Psoas muscle (tissue), 8 donors: Measurements from ENCODE around the gene ELOVL7. TPM values are rescaled to one million over a fixed set of nuclear protein-coding genes. Genes with fewer than 3 reads are reported as not detected.

Experiments
- ATAC-seq, 4 donors: fragments of 200-7000 bp; cut with Tn5 transposase; one replicate each; pipeline ENCODE4 v1.9.1; 2020; ENCODE audit warnings: moderate library complexity in 3 of 4, mild to moderate bottlenecking in 2 of 4
- DNase-seq, 2 donors: peaks; one replicate each; pipeline ENCODE4 v3.0.0-alpha.2; 2020
- H3K27ac ChIP-seq: fragments of 200-600 bp; one replicate; pipeline ENCODE4 v1.8.0; 2022
- H3K27me3 ChIP-seq, 3 donors: fragments of 200-600 bp in 1 of 3; one replicate each; pipeline versions ENCODE4 v1.6.1 to v1.8.0; 2013 to 2022; ENCODE audit warnings: low read length in 2 of 3, mild to moderate bottlenecking in 2 of 3, moderate library complexity in 1 of 3; ENCODE audit not compliant: insufficient read depth in 3 of 3
- H3K36me3 ChIP-seq, 2 donors: fragments of 200-600 bp in 1 of 2; one replicate each; pipeline versions ENCODE4 v1.6.1 to v1.8.0; 2013 to 2022; ENCODE audit warnings: low read depth in 1 of 2, mild to moderate bottlenecking in 1 of 2, moderate library complexity in 1 of 2; ENCODE audit not compliant: insufficient read depth in 1 of 2
- H3K4me1 ChIP-seq: fragments of 200-600 bp; one replicate; pipeline ENCODE4 v1.8.0; 2022
- H3K4me3 ChIP-seq: fragments of 200-600 bp; one replicate; pipeline ENCODE4 v1.8.0; 2022; ENCODE audit warnings: mild to moderate bottlenecking
- H3K9me3 ChIP-seq: fragments of 200-600 bp; one replicate; pipeline ENCODE4 v1.8.0; 2022
- CTCF ChIP-seq: fragments of 200-600 bp; IDR thresholded peaks from one replicate; pipeline ENCODE4 v1.8.0; 2022; ENCODE audit warnings: antibody characterized with exemption
- WGBS, 3 donors: extraction: QIAGEN DNeasy Blood & Tissue Kit; methylation state at CpG; one replicate each; pipeline versions ENCODE4 v1.1.6 to v1.1.7; 2013; 5-methylcytosine and 5-hydroxymethylcytosine counted together
- intact Hi-C, 2 donors: fragments of 100-400 bp; cut with DNase I; formaldehyde crosslinking; loops; one replicate each; pipeline versions ENCODE4 v1.11.0 to v1.14.2; 2022
- polyA plus RNA-seq, 3 donors: library from polyadenylated mRNA; stranded (reverse); fragments of 200-250 nt; gene quantifications; one replicate each; pipeline ENCODE4 v1.2.3, GENCODE V29; 2013
- total RNA-seq, 4 donors: library from RNA; stranded (reverse); fragmentation: NEBNext Ultra II Directional in 2 of 4; extraction: Animal tissue kit (Norgen Biotek cat#: 25700) in 2 of 4; gene quantifications; one replicate each; pipeline versions ENCODE4 v1.2.1 to v1.2.4, GENCODE V29; 2021 to 2023
- donor health status: healthy with polysubstance abuse.
- donor health status: DM: no; HTN: no; CAD: no; lungs with moderate emphysema.
- donor health status: Bipolar disorder and iron deficiency.
- donor health status: healthy.
- donor health status: DM: yes; HTN: yes; CAD: no.
- donor health status: DM: no; HTN: no; CAD: no.
- donor health status: DM: no; HTN: no; CAD: no.
- donor health status: DM: yes; HTN: yes; CAD: no.

ELOVL7 gene
- total and polyA plus RNA-seq, 7 donors: 0.10 to 0.79 (median 0.21) TPM

GRCh38 chr5:60763061-60763460 is 81.0 kb downstream of the ELOVL7 start:
- TF ChIP-seq CTCF: no peak
- Histone ChIP-seq H3K9me3 (no peaks in the 10 kb centered on the region), H3K4me3 (no peak overlapping the region), H3K36me3 (no peaks in the 10 kb centered on the region), H3K27ac (no peak overlapping the region), H3K27me3 (no peaks in the 10 kb centered on the region), H3K4me1 (no peaks in the 10 kb centered on the region)
- no peak for ATAC-seq
- intact Hi-C loops: no loop called here
- WGBS, 3 donors: 48 to 59% (median 54%) methylated on average over 3 of the region's 3 CpGs
- DNase-seq: no peak

- Histone ChIP-seq H3K27me3 (no peaks in the 10 kb centered on the region), H3K36me3 (no peaks in the 10 kb centered on the region), H3K4me3 (no peak overlapping the region), H3K4me1 (no peaks in the 10 kb centered on the region), H3K9me3 (no peaks in the 10 kb centered on the region), H3K27ac (no peak overlapping the region)
- ATAC-seq (no peak), DNase-seq (no peak)
- intact Hi-C loops: no loop called here
- WGBS, 3 donors: 56 to 60% (median 58%) methylated on average over 5 of the region's 5 CpGs
- no peak for TF ChIP-seq CTCF
Measured at GRCh38 chr5:60754495-60754894, 89.6 kb downstream of the ELOVL7 start.

- no peak for ATAC-seq
- intact Hi-C loops: no loop called here
- no peak overlapping the region for H3K27ac ChIP-seq
Measured at GRCh38 chr5:60744682-60745081, 99.4 kb downstream of the ELOVL7 start.

GRCh38 chr5:60743511-60744314 is 100.4 kb downstream of the ELOVL7 start:
- 92 to 94% (median 93%) methylated on average over 38 to 40 of the region's 40 CpGs for WGBS, 3 donors
- Histone ChIP-seq H3K9me3 (no peaks in the 10 kb centered on the region), H3K4me3 (no peak overlapping the region), H3K27ac (no peak overlapping the region), H3K27me3 (no peaks in the 10 kb centered on the region), H3K4me1 (no peaks in the 10 kb centered on the region), H3K36me3 (no peaks in the 10 kb centered on the region)
- no peak for TF ChIP-seq CTCF
- ATAC-seq (no peak), DNase-seq (no peak)
- intact Hi-C loops: no loop called here

More at GRCh38 chr5:60744682-60745081, 99.4 kb downstream of the ELOVL7 start:
- TF ChIP-seq CTCF: no peak
- Histone ChIP-seq H3K4me3 (no peak overlapping the region), H3K4me1 (no peaks in the 10 kb centered on the region), H3K36me3 (no peaks in the 10 kb centered on the region), H3K27me3 (no peaks in the 10 kb centered on the region), H3K9me3 (no peaks in the 10 kb centered on the region)
- WGBS, 3 donors: 96 to 97% (median 97%) methylated on average over 6 of the region's 6 CpGs
- no peak for DNase-seq

- no peaks in the 10 kb centered on the region for H3K36me3 ChIP-seq
- H3K4me3 ChIP-seq: no peak overlapping the region
- H3K4me1 ChIP-seq: no peaks in the 10 kb centered on the region
- no peak for TF ChIP-seq CTCF
- H3K27ac ChIP-seq: no peak overlapping the region
- DNase-seq (no peak), ATAC-seq (no peak)
- intact Hi-C loops: no loop called here
- H3K27me3 ChIP-seq: no peaks in the 10 kb centered on the region
- WGBS, 3 donors: 89 to 96% (median 94%) methylated on average over 2 of the region's 2 CpGs
- H3K9me3 ChIP-seq: no peaks in the 10 kb centered on the region
Measured at GRCh38 chr5:60740322-60740721, 103.7 kb downstream of the ELOVL7 start.
